Trophoblast cell (in vitro differentiated cells and primary cell): ENCODE results near the gene MKNK1.

Source experiments
- DNase-seq, 2 donors: peaks; one replicate each; pipeline ENCODE4 v3.0.0-alpha.2; 2016
- H2AFZ ChIP-seq: 2 replicates; pipeline ENCODE4 v1.6.1; 2013; ENCODE audit warnings: low read length, moderate library complexity, mild to moderate bottlenecking; ENCODE audit not compliant: insufficient read depth, poor library complexity
- H2AK5ac ChIP-seq: 2 replicates; pipeline ENCODE4 v1.6.1; 2013; ENCODE audit warnings: mild to moderate bottlenecking, low read length
- H2BK120ac ChIP-seq: 2 replicates; pipeline ENCODE4 v1.6.1; 2013; ENCODE audit warnings: low read length, mild to moderate bottlenecking, moderate library complexity; ENCODE audit not compliant: insufficient read depth, poor library complexity
- H2BK12ac ChIP-seq: 2 replicates; pipeline ENCODE4 v1.6.1; 2013; ENCODE audit warnings: mild to moderate bottlenecking, low read length, moderate library complexity
- H2BK5ac ChIP-seq: 2 replicates; pipeline ENCODE4 v1.6.1; 2013; ENCODE audit warnings: low read length, low read depth, moderate library complexity, mild to moderate bottlenecking; ENCODE audit not compliant: poor library complexity
- H3K14ac ChIP-seq: 2 replicates; pipeline ENCODE4 v1.6.1; 2013; ENCODE audit warnings: mild to moderate bottlenecking, low read length
- H3K18ac ChIP-seq: 2 replicates; pipeline ENCODE4 v1.6.1; 2013; ENCODE audit warnings: mild to moderate bottlenecking, low read length
- H3K23ac ChIP-seq: 2 replicates; pipeline ENCODE4 v1.6.1; 2013; ENCODE audit warnings: low read length
- H3K27ac ChIP-seq: 2 replicates; pipeline ENCODE4 v1.5.1; 2013; ENCODE audit warnings: low read depth, mild to moderate bottlenecking, inconsistent platforms, low read length, moderate library complexity
- H3K27me3 ChIP-seq: 2 replicates; pipeline ENCODE4 v1.6.1; 2013; ENCODE audit warnings: inconsistent platforms, mild to moderate bottlenecking, low read length, moderate library complexity; ENCODE audit not compliant: insufficient read depth
- H3K36me3 ChIP-seq, 2 experiments: 1 replicate in 1 of 2; 2 replicates in 1 of 2; pipeline ENCODE4 v1.6.1; 2013; ENCODE audit warnings: low read length in 2 of 2, mild to moderate bottlenecking in 2 of 2, moderate library complexity in 1 of 2; ENCODE audit not compliant: insufficient read depth in 2 of 2, control insufficient read depth in 1 of 2
- H3K4ac ChIP-seq: 2 replicates; pipeline ENCODE4 v1.6.1; 2013; ENCODE audit warnings: low read depth, mild to moderate bottlenecking, low read length, moderate library complexity
- H3K4me1 ChIP-seq, 2 experiments: 1 replicate in 1 of 2; 2 replicates in 1 of 2; pipeline ENCODE4 v1.6.1; 2013; ENCODE audit warnings: low read length in 2 of 2, mild to moderate bottlenecking in 2 of 2, moderate library complexity in 1 of 2; ENCODE audit not compliant: insufficient read depth in 2 of 2, control insufficient read depth in 1 of 2
- H3K4me2 ChIP-seq: 2 replicates; pipeline ENCODE4 v1.6.1; 2013; ENCODE audit warnings: inconsistent platforms, mild to moderate bottlenecking, low read length, moderate library complexity
- H3K4me3 ChIP-seq: 2 replicates; pipeline ENCODE4 v1.5.1; 2013; ENCODE audit warnings: mild to moderate bottlenecking, low read depth, low read length, inconsistent platforms
- H3K79me1 ChIP-seq: one replicate; pipeline ENCODE4 v1.6.1; 2013; ENCODE audit warnings: low read length
- H3K79me2 ChIP-seq: 2 replicates; pipeline ENCODE4 v1.6.1; 2013; ENCODE audit warnings: low read length, mild to moderate bottlenecking; ENCODE audit not compliant: control insufficient read depth, insufficient read depth, poor library complexity
- H3K9ac ChIP-seq: 2 replicates; pipeline ENCODE4 v1.6.1; 2013; ENCODE audit warnings: mild to moderate bottlenecking, low read length
- H3K9me3 ChIP-seq: 2 replicates; pipeline ENCODE4 v1.6.1; 2013; ENCODE audit warnings: low read depth, mild to moderate bottlenecking, control low read depth, inconsistent platforms, low read length; ENCODE audit not compliant: insufficient read depth
- H4K12ac ChIP-seq: 2 replicates; pipeline ENCODE4 v1.6.1; 2013; ENCODE audit warnings: low read depth, mild to moderate bottlenecking, low read length, moderate library complexity
- H4K8ac ChIP-seq: 2 replicates; pipeline ENCODE4 v1.6.1; 2013; ENCODE audit warnings: low read depth, mild to moderate bottlenecking, low read length, moderate library complexity
- H4K91ac ChIP-seq: one replicate; pipeline ENCODE4 v1.6.1; 2013; ENCODE audit warnings: low read depth, mild to moderate bottlenecking, low read length, moderate library complexity
- WGBS: extraction: QIAGEN DNeasy Blood & Tissue Kit; methylation state at CpG from one replicate; pipeline ENCODE4 v1.1.7; 2013; ENCODE audit warnings: missing lambda C conversion rate; ENCODE audit not compliant: insufficient read length, insufficient coverage; ENCODE audit errors: extremely low coverage; 5-methylcytosine and 5-hydroxymethylcytosine counted together

Gene MKNK1

DNA sequence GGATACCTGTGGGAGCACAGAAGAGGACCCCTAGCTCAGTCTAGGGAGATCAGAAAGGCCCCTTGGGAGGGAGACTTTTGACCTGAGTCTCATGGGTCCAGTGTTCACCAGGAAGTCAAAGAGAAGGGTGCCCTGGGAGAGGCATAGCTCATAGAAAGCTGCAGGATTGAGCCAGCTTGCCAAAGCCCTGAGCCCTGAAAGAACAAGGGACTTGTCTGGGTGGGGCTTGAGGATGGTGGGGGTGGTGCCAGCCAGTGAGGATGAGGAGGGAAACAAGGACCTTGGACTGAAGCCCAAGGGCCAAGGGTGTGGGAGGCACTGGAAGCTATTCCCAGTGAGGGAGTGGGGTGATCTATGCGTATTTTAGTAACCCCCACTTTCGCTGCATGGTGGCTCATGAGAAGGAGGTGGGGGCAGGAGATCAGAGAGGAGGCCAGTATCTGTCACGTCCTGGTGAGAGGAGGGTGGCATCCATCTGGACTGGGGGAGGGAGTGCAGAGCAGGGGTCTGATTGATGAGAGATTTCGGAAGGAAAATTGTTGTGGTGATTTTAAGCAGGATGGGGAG lies 86.1 kb downstream of the MKNK1 start:
- DNase-seq, result no peak
- Histone ChIP-seq H2AK5ac (no peak overlapping the region), H4K8ac (no peak overlapping the region), H3K79me2 (no peaks in the 10 kb centered on the region), H3K4me2 (no peak overlapping the region), H3K23ac (no peak overlapping the region), H4K12ac (no peak overlapping the region), H3K36me3 (no peaks in the 10 kb centered on the region), H3K79me1 (peaks cover 4% of the 10 kb centered on the region), H3K9ac (no peak overlapping the region), H4K91ac (no peak overlapping the region), H3K27me3 (no peaks in the 10 kb centered on the region), H2BK120ac (no peak overlapping the region), H2AFZ (no peak overlapping the region), H2BK5ac (no peak overlapping the region), H3K9me3 (peaks cover 4% of the 10 kb centered on the region), H2BK12ac (no peak overlapping the region), H3K4me1 (peaks cover 18% of the 10 kb centered on the region in 2 experiments), H3K18ac (no peak overlapping the region), H3K14ac (no peak overlapping the region), H3K4me3 (no peak overlapping the region), H3K27ac (no peak overlapping the region), H3K4ac (no peak overlapping the region)
- 100% methylated on average over 1 of the region's 4 CpGs for WGBS

DNA sequence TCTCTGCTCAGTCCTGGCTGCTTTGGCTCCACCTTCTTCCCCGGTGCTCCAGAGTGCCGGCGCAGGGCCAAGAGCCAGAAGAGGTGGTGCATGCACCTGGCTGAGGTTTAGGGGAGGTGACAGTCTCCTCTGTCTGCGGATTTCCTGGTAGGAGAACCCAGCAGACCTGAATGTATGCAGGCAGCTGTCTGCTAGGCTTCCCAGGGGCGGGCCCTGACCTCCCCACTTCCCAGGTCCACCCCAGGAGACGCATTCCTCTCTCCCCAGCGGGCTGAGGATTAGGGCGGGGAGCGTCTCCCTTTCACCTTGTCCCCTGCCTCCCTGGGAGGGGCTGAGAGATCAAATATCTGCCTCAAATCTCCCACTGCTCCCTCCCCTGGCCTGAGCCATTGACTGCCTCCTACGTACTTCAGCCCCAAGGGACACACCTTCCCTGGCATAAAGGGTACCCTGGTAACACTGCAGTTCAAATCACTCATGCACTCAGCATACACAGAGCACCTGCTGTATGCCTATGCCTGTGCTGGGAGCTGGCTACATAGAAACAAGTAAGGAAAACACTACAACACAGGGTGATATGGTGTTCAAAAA lies 87.0 kb downstream of the MKNK1 start:
- Histone ChIP-seq H4K91ac (no peak overlapping the region), H3K79me2 (no peaks in the 10 kb centered on the region), H2AK5ac (no peak overlapping the region), H3K79me1 (peaks cover 4% of the 10 kb centered on the region), H2BK5ac (no peak overlapping the region), H3K9me3 (peaks cover 3% of the 10 kb centered on the region), H3K27ac (no peak overlapping the region), H3K23ac (no peak overlapping the region), H3K14ac (no peak overlapping the region), H4K8ac (no peak overlapping the region), H3K9ac (no peak overlapping the region), H2BK120ac (no peak overlapping the region), H3K27me3 (no peaks in the 10 kb centered on the region), H3K4me3 (no peak overlapping the region), H3K4ac (no peak overlapping the region), H3K4me1 (peaks cover 18% of the 10 kb centered on the region in 2 experiments), H4K12ac (no peak overlapping the region), H2BK12ac (no peak overlapping the region), H2AFZ (no peak overlapping the region), H3K18ac (no peak overlapping the region), H3K36me3 (no peaks in the 10 kb centered on the region), H3K4me2 (no peak overlapping the region)
- DNase-seq, result no peak
- WGBS, result no CpG with 5 or more reads among the region's 10 CpGs

DNA sequence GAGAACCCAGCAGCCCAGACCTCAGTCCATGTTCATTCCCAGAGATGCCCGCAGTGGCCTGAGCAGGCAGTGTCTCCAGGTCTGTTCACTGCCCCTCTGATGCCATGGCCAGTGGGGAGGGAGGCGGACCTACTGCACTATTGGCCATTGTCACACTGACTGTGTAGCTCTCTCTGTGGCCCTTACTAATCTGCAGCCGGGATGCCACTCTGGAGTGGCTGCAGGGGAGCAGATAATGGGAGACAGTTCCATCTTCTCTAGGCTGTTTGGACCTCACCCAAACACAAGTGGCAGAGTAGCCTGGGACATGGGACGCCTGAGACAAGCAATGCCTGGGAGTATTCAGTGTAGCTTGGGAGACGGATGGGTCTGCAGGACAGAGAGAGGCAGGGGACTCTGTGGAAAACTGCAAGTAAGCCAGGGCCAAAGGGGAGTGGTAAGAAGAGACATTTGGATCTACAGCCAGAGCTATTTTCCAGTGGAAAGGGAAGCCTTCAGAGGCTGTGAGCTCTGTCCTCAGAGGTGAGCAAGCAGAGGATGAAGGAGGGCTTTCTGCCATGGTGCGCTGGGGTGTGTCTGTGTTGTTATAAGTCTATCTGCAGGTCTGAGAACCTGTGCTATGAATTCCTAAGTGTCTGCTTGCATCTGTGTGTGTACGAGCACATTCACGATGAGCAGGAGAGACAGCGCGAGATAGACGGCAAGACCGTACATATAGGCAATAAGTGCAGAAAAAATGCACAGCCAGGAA lies 87.7 kb downstream of the MKNK1 start:
- Histone ChIP-seq H3K36me3 (no peaks in the 10 kb centered on the region), H4K8ac (no peak overlapping the region), H3K9me3 (peaks cover 3% of the 10 kb centered on the region), H3K9ac (no peak overlapping the region), H3K14ac (no peak overlapping the region), H3K4me1 (peaks cover 18% of the 10 kb centered on the region in 2 experiments), H3K27me3 (no peaks in the 10 kb centered on the region), H2BK120ac (no peak overlapping the region), H3K4ac (no peak overlapping the region), H3K27ac (no peak overlapping the region), H2AFZ (no peak overlapping the region), H4K91ac (no peak overlapping the region), H2BK12ac (no peak overlapping the region), H3K23ac (no peak overlapping the region), H3K79me1 (peaks cover 3% of the 10 kb centered on the region), H2AK5ac (no peak overlapping the region), H4K12ac (no peak overlapping the region), H3K4me3 (no peak overlapping the region), H2BK5ac (no peak overlapping the region), H3K4me2 (no peak overlapping the region), H3K18ac (no peak overlapping the region), H3K79me2 (no peaks in the 10 kb centered on the region)
- DNase-seq, result no peak
- WGBS, result no CpG with 5 or more reads among the region's 12 CpGs

DNA sequence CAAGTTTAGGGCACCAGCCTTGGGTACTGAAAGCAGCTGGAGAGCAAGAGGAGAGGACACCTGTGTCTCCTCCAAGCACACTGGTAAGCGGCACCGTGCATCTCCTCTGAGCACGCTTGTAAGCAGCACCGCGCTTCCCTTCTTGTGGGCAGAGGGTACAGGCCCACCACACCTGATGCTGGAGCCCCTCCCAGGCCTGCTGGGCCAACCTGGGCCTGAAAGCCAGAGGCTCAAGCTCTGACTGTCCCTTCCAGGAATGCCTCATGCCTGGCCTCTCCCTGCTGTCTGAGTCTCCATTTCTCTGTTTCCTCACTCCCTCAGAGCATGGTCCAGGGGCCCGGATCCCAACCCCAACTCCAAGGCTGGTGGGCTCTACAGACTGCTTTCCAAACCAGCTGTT lies 88.5 kb downstream of the MKNK1 start:
- no peaks in the 10 kb centered on the region for H3K79me2 ChIP-seq
- H3K9me3 ChIP-seq, result peaks cover 3% of the 10 kb centered on the region
- no peak overlapping the region for H2AK5ac ChIP-seq
- no peak overlapping the region for H4K12ac ChIP-seq
- no peak overlapping the region for H2BK120ac ChIP-seq
- H3K36me3 ChIP-seq, result no peaks in the 10 kb centered on the region
- no peak overlapping the region for H3K4ac ChIP-seq
- no peak overlapping the region for H3K14ac ChIP-seq
- H3K4me1 ChIP-seq, result peaks cover 15% of the 10 kb centered on the region in 2 experiments
- no peak overlapping the region for H3K18ac ChIP-seq
- no peak overlapping the region for H3K23ac ChIP-seq
- H3K9ac ChIP-seq, result no peak overlapping the region
- H3K4me3 ChIP-seq, result no peak overlapping the region
- no peak for DNase-seq
- H4K91ac ChIP-seq, result no peak overlapping the region
- no peak overlapping the region for H4K8ac ChIP-seq
- no peak overlapping the region for H2BK5ac ChIP-seq
- no peak overlapping the region for H3K4me2 ChIP-seq
- WGBS, result no CpG with 5 or more reads among the region's 6 CpGs
- H3K79me1 ChIP-seq, result peaks cover 3% of the 10 kb centered on the region
- H2BK12ac ChIP-seq, result no peak overlapping the region
- no peak overlapping the region for H3K27ac ChIP-seq
- no peaks in the 10 kb centered on the region for H3K27me3 ChIP-seq
- no peak overlapping the region for H2AFZ ChIP-seq
